Measurements from ENCODE around the gene IBA57. TPM values are rescaled to one million over a fixed set of nuclear protein-coding genes. Genes with fewer than 3 reads are reported as not detected.

IBA57 gene
- polyA plus RNA-seq, 3 donors from 2014 or later: 2.0 to 4.4 (median 2.0) TPM

DNA sequence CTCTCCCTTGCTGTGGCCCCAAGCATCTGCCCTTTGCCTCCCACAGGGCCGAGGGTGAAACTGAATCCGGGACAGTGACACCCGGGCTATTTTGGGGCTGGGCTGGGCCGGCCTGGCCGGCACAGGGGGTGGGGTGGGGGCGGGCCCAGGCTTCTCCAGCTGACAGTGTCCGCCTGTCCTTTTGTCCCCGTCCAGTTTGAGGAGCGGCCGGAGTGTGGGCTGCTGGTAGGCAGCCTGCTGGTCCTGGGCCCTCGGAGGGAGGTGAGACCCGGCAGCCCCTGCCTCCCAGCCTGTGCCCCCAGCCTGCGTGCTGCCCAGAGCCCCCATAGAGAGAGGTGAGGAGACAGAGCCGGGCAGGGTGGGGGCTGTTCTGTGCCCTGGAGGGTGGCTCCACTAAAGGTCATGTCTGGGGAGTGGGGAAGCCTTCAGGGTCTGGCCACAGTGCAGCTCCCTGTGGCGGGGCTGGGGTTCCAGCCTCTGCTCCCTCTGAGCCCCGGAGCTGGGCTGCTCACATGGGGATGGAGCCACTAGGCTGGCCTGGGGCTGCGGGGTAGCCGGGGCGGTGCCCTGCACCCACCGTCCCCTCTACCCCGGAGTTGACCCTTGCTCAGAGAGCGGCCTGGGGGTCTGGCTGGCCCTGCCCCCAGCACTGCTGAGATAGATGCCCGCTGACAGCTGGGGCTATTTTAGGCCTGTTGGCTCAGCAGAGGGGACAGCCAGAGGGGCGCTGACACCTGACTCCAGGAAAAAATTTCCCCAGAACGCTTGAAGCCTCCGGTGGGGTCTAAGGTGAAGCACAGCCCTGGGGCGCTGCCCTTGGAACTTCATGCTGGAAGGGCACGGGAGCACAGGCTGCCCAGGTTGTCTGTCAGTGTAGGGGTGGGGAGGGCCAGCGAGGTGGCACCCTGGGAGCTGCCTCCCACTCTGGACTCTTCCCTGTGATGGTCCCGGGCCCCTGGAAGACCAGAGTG is 42.5 kb downstream of the IBA57 start, which contains the start of gene OBSCN:
TSS of gene OBSCN (plus strand) at position 194 of the 971 bp plus-strand sequence. CDS start 3,740 bp downstream, outside the sequence.
- peaks cover 0 to 2% of the 10 kb centered on the region in 2 donors for H3K4me1 Mint-ChIP-seq
- no peaks in the 10 kb centered on the region for H3K9me3 Mint-ChIP-seq
- no peaks in the 10 kb centered on the region for H3K36me3 Mint-ChIP-seq
- DNase-seq: no peak
- H3K4me3 Mint-ChIP-seq: no peak within 1 kb of the TSS
- H3K27me3 Mint-ChIP-seq (ENCODE audit: low read depth in 3 of 3): peaks cover 0 to 5% (median 0%) of the 10 kb centered on the region in 3 donors
- no peak within 1 kb of the TSS for H3K27ac Mint-ChIP-seq

DNA sequence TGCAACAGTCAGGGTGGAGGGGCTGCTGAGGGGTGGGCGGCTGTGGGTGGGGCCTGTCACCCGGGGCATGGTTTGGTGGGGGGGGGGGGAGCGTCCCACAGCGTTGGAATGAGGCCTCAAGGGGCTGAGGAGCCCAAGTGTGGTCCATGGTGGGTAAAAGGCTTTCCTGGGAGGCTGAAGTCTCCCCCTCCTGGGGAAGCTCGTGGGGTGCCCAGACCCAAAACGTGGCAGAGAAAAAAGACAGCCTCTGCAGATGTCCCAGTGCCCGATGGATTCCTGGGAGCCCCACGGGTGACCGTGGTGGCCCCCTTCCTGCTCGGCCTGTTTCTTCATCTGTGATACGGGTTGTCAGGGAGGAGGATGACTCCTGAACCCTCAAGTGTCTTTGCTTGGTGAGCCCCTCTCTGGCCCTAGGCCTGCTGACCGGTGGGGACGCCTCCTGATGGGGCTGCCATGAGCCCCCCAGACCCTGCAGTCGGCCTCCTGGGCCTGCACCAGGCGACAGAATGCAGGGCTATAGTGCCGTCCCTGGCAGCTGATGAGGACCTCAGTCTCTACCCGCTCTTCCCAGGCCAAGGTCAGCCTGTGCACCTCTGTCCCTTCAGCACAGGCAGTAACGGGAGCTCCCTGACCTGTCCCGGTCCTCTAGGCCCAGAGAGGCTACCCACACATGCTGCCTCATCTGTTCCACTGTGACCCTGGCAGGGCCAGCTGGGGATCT is 43.4 kb downstream of the IBA57 start:
- H3K27ac Mint-ChIP-seq: no peak overlapping the region
- no peaks in the 10 kb centered on the region for H3K36me3 Mint-ChIP-seq
- H3K27me3 Mint-ChIP-seq (ENCODE audit: low read depth in 3 of 3): peaks cover 0 to 4% (median 0%) of the 10 kb centered on the region in 3 donors

GRCh38 chr1:228209657-228210056 is 44.1 kb downstream of the IBA57 start:
- H3K36me3 Mint-ChIP-seq: no peaks in the 10 kb centered on the region
- H3K27me3 Mint-ChIP-seq (ENCODE audit: low read depth in 3 of 3): peaks cover 0 to 6% (median 0%) of the 10 kb centered on the region in 3 donors
- no peak overlapping the region for H3K4me3 Mint-ChIP-seq
- no peak for DNase-seq
- H3K27ac Mint-ChIP-seq: no peak overlapping the region
- peaks cover 0 to 5% of the 10 kb centered on the region in 2 donors for H3K4me1 Mint-ChIP-seq
- H3K9me3 Mint-ChIP-seq: no peaks in the 10 kb centered on the region

More for the DNA sequence above, 43.4 kb downstream of the IBA57 start:
- no peak for DNase-seq
- H3K4me1 Mint-ChIP-seq: peaks cover 0 to 4% of the 10 kb centered on the region in 2 donors
- H3K9me3 Mint-ChIP-seq: no peaks in the 10 kb centered on the region
- no peak overlapping the region for H3K4me3 Mint-ChIP-seq

DNA sequence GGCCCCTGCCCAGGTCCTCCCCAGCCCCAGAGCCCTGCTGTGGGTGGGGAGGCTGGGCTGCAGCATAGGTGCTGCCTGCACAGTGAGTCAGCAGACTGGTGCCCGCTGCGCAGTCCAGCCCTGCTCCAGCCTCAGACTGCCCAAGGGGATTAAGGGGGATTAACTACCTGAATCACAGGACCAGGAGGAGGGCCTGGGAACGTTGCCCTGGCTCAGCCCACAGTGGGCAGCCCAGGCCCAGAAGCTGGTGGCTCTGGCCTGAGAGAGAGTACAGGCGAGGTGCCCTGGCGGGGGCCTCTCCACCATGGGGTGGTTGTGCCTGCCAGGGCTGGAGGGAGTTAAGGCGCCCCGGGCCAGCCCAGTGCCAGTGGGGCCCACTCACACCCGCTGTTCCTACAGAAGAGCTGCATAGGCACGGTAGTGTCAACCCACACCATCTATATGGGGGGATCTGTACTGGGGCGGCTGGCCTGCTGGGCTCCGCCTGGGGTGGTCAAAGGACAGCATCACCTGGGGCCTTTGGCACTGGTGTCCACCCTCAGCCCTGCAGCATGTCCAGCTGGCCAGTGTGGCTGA is 44.6 kb downstream of the IBA57 start:
- no peak overlapping the region for H3K4me3 Mint-ChIP-seq
- H3K36me3 Mint-ChIP-seq: no peaks in the 10 kb centered on the region
- H3K9me3 Mint-ChIP-seq: no peaks in the 10 kb centered on the region
- peaks cover 0 to 6% (median 0%) of the 10 kb centered on the region in 3 donors for H3K27me3 Mint-ChIP-seq (ENCODE audit: low read depth in 3 of 3)
- no peak overlapping the region for H3K27ac Mint-ChIP-seq
- no peak for DNase-seq
- H3K4me1 Mint-ChIP-seq: peaks cover 0 to 5% of the 10 kb centered on the region in 2 donors

- Mint-ChIP-seq H3K27me3 (ENCODE audit: low read depth in 3 of 3) (peaks cover 0 to 6% (median 0%) of the 10 kb centered on the region in 3 donors), H3K4me3 (peak overlapping the region in 4 of 5 donors; percentile 38 to 55 (median 43)), H3K9me3 (no peaks in the 10 kb centered on the region), H3K27ac (peak overlapping the region in 1 of 6 donors; percentile 53), H3K4me1 (peaks cover 0 to 5% of the 10 kb centered on the region in 2 donors), H3K36me3 (no peaks in the 10 kb centered on the region)
- DNase-seq: no peak
These were observed 45.3 kb downstream of the IBA57 start for GRCh38 chr1:228210712-228211530.

DNA sequence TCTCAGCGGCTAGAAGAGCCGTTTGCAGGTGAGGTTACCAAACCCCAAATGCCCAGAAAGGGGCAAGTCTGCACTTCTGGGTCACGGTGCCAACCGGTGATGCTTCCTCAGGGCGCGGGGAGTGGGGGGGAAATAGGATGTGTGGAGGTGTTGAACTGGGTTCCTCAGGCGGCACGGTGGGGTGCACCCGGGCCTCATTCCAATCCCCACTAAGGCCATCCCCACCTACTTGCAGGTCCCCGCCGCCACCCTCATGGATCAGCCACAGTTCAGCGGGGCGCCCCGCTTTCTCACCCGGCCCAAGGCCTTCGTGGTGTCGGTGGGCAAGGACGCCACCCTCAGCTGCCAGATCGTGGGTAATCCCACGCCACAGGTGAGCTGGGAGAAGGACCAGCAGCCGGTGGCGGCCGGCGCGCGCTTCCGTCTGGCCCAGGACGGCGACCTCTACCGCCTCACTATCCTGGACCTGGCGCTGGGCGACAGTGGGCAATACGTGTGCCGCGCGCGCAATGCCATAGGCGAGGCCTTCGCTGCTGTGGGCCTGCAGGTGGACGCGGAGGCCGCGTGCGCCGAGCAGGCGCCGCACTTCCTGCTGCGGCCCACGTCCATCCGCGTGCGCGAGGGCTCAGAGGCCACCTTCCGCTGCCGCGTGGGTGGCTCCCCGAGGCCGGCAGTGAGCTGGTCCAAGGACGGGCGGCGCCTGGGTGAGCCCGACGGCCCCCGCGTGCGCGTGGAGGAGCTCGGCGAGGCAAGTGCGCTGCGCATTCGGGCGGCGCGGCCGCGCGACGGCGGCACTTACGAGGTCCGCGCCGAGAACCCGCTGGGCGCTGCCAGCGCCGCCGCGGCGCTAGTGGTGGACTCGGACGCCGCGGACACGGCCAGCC is 46.2 kb downstream of the IBA57 start:
- no peaks in the 10 kb centered on the region for H3K36me3 Mint-ChIP-seq
- peaks cover 0 to 5% of the 10 kb centered on the region in 2 donors for H3K4me1 Mint-ChIP-seq
- no peaks in the 10 kb centered on the region for H3K9me3 Mint-ChIP-seq
- H3K27ac Mint-ChIP-seq: peak overlapping the region in 1 of 6 donors; percentile 53
- H3K4me3 Mint-ChIP-seq: peak overlapping the region in 4 of 5 donors; percentile 38 to 55 (median 43)
- peaks cover 0 to 6% (median 0%) of the 10 kb centered on the region in 3 donors for H3K27me3 Mint-ChIP-seq (ENCODE audit: low read depth in 3 of 3)
- DNase-seq: no peak

DNA sequence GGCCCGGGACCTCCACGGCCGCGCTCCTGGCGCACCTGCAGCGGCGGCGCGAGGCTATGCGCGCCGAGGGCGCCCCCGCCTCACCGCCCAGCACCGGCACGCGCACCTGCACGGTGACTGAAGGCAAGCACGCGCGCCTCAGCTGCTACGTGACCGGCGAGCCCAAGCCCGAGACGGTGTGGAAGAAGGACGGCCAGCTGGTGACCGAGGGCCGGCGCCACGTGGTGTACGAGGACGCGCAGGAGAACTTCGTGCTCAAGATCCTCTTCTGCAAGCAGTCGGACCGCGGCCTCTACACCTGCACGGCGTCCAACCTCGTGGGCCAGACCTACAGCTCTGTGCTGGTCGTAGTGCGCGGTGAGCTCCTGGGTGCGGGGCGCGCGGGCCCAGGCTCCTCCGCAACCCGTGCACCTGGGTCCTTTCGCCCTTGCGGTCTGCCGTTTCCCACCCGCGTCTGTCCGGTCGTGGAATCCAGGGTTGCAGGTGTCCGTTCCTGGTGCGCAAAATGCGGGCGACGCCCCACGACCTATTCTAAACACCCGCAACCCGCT is 46.9 kb downstream of the IBA57 start:
- DNase-seq: no peak
- Mint-ChIP-seq H3K27me3 (ENCODE audit: low read depth in 3 of 3) (peaks cover 0 to 6% (median 0%) of the 10 kb centered on the region in 3 donors), H3K27ac (no peak overlapping the region), H3K36me3 (no peaks in the 10 kb centered on the region), H3K4me1 (peaks cover 0 to 5% of the 10 kb centered on the region in 2 donors), H3K4me3 (peak overlapping the region; percentile 18 to 88 (median 39)), H3K9me3 (no peaks in the 10 kb centered on the region)

GRCh38 chr1:228212966-228213844 is 47.6 kb downstream of the IBA57 start:
- peaks cover 0 to 5% of the 10 kb centered on the region in 2 donors for H3K4me1 Mint-ChIP-seq
- H3K36me3 Mint-ChIP-seq: no peaks in the 10 kb centered on the region
- DNase-seq: peak; percentile 79 to 83 (median 80)
- H3K27me3 Mint-ChIP-seq (ENCODE audit: low read depth in 3 of 3): peaks cover 0 to 6% (median 0%) of the 10 kb centered on the region in 3 donors
- peak overlapping the region in 5 of 6 donors; percentile 29 to 89 (median 80) for H3K27ac Mint-ChIP-seq
- H3K9me3 Mint-ChIP-seq: no peaks in the 10 kb centered on the region
- peak overlapping the region; percentile 84 to 90 (median 88) for H3K4me3 Mint-ChIP-seq

GRCh38 chr1:228213917-228214808 is 48.6 kb downstream of the IBA57 start:
- Mint-ChIP-seq H3K9me3 (no peaks in the 10 kb centered on the region), H3K27me3 (ENCODE audit: low read depth in 3 of 3) (peaks cover 0 to 9% (median 0%) of the 10 kb centered on the region in 3 donors), H3K36me3 (no peaks in the 10 kb centered on the region), H3K27ac (peak overlapping the region in 2 of 6 donors; percentile 21 to 34), H3K4me3 (peak overlapping the region; percentile 57 to 86 (median 62)), H3K4me1 (peaks cover 0 to 5% of the 10 kb centered on the region in 2 donors)
- no peak for DNase-seq

GRCh38 chr1:228214921-228215662 is 49.5 kb downstream of the IBA57 start:
- H3K4me3 Mint-ChIP-seq: peak overlapping the region in 1 of 5 donors; percentile 57
- DNase-seq: no peak

More at GRCh38 chr1:228214921-228215662, 49.5 kb downstream of the IBA57 start:
- H3K36me3 Mint-ChIP-seq: no peaks in the 10 kb centered on the region
- no peak overlapping the region for H3K27ac Mint-ChIP-seq
- no peaks in the 10 kb centered on the region for H3K9me3 Mint-ChIP-seq
- H3K4me1 Mint-ChIP-seq: peaks cover 0 to 5% of the 10 kb centered on the region in 2 donors
- peaks cover 0 to 9% (median 0%) of the 10 kb centered on the region in 3 donors for H3K27me3 Mint-ChIP-seq (ENCODE audit: low read depth in 3 of 3)

Data from immature natural killer cell (primary cell).